DND-41 (cell line): ENCODE data around the gene KRT72.

Experiments
- ATAC-seq: fragments of 200-7000 bp; cut with Tn5 transposase; 3 replicates; pipeline ENCODE4 v1.9.1; 2021; ENCODE audit warnings: low read depth; ENCODE audit not compliant: insufficient read depth
- DNase-seq: peaks from one replicate; pipeline ENCODE4 v3.0.0-alpha.2; 2020
- H2AFZ ChIP-seq: 2 replicates; pipeline ENCODE4 v1.6.0; 2012; ENCODE audit warnings: low read depth, low read length
- H3K27ac ChIP-seq: 2 replicates; pipeline ENCODE4 v1.5.1; 2012; ENCODE audit warnings: low read length, inconsistent platforms
- H3K27me3 ChIP-seq: fragments of 200-600 bp; sonication (generic); 2 replicates; pipeline ENCODE4 v1.6.0; 2012; ENCODE audit warnings: low read length, mild to moderate bottlenecking, inconsistent platforms; ENCODE audit not compliant: insufficient read depth, poor library complexity
- H3K36me3 ChIP-seq: 2 replicates; pipeline ENCODE4 v1.5.1; 2012; ENCODE audit warnings: low read length, inconsistent platforms; ENCODE audit not compliant: insufficient read depth
- H3K4me1 ChIP-seq: 2 replicates; pipeline ENCODE4 v1.5.1; 2012; ENCODE audit warnings: mild to moderate bottlenecking, low read length; ENCODE audit not compliant: insufficient read depth
- H3K4me2 ChIP-seq: 2 replicates; pipeline ENCODE4 v1.6.0; 2012; ENCODE audit warnings: mild to moderate bottlenecking, moderate library complexity, low read length, inconsistent platforms; ENCODE audit not compliant: insufficient read depth
- H3K4me3 ChIP-seq, 2 experiments: fragments of 200-600 bp in 1 of 2; shearing (Covaris generic) in 1 of 2; 2 replicates each; pipeline ENCODE4 v1.5.1; 2012 to 2016; ENCODE audit warnings: inconsistent platforms in 2 of 2, low read length in 2 of 2, mild to moderate bottlenecking in 2 of 2, low read depth in 1 of 2, moderate library complexity in 1 of 2
- H3K79me2 ChIP-seq: 2 replicates; pipeline ENCODE4 v1.6.0; 2012; ENCODE audit warnings: low read length, inconsistent platforms; ENCODE audit not compliant: insufficient read depth
- H3K9ac ChIP-seq: 2 replicates; pipeline ENCODE4 v1.6.0; 2012; ENCODE audit warnings: low read depth, mild to moderate bottlenecking, inconsistent platforms, low read length, moderate library complexity
- H3K9me3 ChIP-seq: 2 replicates; pipeline ENCODE4 v1.5.1; 2012; ENCODE audit warnings: low read length, moderate library complexity, mild to moderate bottlenecking, inconsistent platforms; ENCODE audit not compliant: insufficient read depth, severe bottlenecking
- H4K20me1 ChIP-seq: 2 replicates; pipeline ENCODE4 v1.6.0; 2012; ENCODE audit warnings: low read length; ENCODE audit not compliant: insufficient read depth
- EZH2 ChIP-seq: IDR thresholded peaks from 3 replicates; pipeline ENCODE4 v1.6.1; 2012; ENCODE audit warnings: borderline replicate concordance, low read depth, mild to moderate bottlenecking, moderate library complexity, low read length, inconsistent platforms; ENCODE audit not compliant: severe bottlenecking
- TF ChIP-seq, protein P1 (sequence below): IDR thresholded peaks from 2 replicates; pipeline ENCODE4 v1.5.1; 2012; ENCODE audit warnings: borderline replicate concordance, low read length, moderate library complexity, mild to moderate bottlenecking; ENCODE audit not compliant: poor library complexity, severe bottlenecking; ENCODE audit errors: extremely low read depth

KRT72 gene

DNA sequence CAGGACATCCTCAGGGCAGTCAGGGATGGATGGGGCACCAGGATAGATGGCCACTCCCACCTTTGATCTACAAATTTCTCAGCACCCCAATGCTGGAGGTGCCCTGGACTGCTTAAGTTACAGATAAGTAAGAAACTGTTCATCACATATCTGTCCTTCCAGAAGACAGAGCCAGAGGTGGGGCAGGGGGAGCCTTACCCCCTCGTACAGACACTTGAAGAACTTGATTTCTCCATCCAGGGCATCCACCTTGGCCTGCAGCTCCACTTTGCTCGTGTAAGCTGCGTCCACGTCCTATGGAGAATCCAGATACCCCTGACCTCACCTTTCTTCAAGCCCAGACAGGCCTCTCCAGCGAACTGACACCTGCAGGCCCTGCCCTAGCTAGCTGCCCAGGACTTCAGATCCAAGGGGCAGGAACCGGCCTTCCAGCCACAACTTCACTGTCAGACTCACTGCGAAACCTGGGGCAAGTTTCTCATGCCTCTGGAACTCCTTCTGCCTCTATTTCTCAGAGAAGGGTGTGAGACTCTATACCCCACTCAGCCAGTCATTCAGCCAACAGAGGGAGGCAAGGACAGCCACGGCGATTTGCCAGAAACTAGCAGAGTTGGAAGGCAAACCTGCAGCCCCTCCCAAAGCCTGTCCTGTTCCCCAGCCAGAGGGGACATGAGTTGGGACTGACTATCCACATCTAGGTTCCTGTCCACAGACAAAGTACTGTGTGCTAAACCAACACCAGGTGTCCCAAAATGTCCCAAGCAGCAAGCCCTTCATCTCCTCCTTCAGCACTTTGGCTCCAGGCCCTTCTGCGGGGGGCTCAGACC is 13.3 kb upstream of the KRT72 start:
- ATAC-seq = no peak
- Histone ChIP-seq H3K36me3 (no peaks in the 10 kb centered on the region), H2AFZ (no peak overlapping the region), H3K79me2 (no peaks in the 10 kb centered on the region), H3K4me2 (no peak overlapping the region), H3K4me1 (no peaks in the 10 kb centered on the region), H3K27ac (no peak overlapping the region), H3K9ac (no peak overlapping the region), H4K20me1 (no peaks in the 10 kb centered on the region; the same call in 1 of the 2 replicates), H3K9me3 (no peaks in the 10 kb centered on the region), H3K4me3 (no peak overlapping the region), H3K27me3 (peaks cover 13% of the 10 kb centered on the region)
- DNase-seq = no peak
- TF ChIP-seq, protein P1, sequence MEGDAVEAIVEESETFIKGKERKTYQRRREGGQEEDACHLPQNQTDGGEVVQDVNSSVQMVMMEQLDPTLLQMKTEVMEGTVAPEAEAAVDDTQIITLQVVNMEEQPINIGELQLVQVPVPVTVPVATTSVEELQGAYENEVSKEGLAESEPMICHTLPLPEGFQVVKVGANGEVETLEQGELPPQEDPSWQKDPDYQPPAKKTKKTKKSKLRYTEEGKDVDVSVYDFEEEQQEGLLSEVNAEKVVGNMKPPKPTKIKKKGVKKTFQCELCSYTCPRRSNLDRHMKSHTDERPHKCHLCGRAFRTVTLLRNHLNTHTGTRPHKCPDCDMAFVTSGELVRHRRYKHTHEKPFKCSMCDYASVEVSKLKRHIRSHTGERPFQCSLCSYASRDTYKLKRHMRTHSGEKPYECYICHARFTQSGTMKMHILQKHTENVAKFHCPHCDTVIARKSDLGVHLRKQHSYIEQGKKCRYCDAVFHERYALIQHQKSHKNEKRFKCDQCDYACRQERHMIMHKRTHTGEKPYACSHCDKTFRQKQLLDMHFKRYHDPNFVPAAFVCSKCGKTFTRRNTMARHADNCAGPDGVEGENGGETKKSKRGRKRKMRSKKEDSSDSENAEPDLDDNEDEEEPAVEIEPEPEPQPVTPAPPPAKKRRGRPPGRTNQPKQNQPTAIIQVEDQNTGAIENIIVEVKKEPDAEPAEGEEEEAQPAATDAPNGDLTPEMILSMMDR = no peak
- no peak for TF ChIP-seq EZH2

DNA sequence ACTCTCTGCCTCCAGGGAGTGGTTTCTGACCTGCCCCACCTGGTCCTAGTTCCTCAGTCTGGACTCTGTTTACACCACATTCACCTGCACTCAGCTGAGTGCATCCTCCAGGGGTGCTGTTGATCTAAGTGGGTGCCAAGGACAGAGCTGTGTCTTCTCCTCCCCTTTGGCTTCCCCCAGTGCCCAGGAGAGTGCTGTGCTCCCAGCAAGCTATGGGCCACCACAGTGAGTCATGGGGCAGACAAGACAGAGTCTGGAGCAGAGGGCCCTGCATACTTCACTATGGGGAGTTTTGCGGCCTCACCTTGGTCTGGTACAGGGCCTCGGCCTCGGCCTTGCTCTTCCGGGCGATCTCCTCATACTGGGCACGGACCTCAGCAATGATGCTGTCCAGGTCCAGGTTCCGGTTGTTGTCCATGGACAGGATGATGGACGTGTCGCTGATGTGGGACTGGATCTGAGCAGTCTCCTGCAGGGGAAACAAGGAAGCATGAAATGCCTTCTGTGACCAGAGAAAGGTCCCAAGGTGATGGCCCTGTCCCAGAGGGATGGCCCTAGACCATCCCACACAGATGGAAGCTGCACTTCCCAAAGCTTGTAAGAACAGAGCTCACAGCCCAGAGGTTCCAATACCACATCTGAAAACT is 12.2 kb upstream of the KRT72 start:
- Histone ChIP-seq H3K4me3 (no peak overlapping the region), H3K36me3 (no peaks in the 10 kb centered on the region), H3K4me2 (no peak overlapping the region), H3K27ac (no peak overlapping the region), H3K79me2 (no peaks in the 10 kb centered on the region), H3K27me3 (peaks cover 20% of the 10 kb centered on the region), H2AFZ (no peak overlapping the region), H4K20me1 (no peaks in the 10 kb centered on the region; the same call in 1 of the 2 replicates), H3K9me3 (no peaks in the 10 kb centered on the region), H3K4me1 (no peaks in the 10 kb centered on the region), H3K9ac (no peak overlapping the region)
- TF ChIP-seq, protein P1 = no peak
- TF ChIP-seq EZH2 = no peak
- DNase-seq (no peak), ATAC-seq (no peak)

DNA sequence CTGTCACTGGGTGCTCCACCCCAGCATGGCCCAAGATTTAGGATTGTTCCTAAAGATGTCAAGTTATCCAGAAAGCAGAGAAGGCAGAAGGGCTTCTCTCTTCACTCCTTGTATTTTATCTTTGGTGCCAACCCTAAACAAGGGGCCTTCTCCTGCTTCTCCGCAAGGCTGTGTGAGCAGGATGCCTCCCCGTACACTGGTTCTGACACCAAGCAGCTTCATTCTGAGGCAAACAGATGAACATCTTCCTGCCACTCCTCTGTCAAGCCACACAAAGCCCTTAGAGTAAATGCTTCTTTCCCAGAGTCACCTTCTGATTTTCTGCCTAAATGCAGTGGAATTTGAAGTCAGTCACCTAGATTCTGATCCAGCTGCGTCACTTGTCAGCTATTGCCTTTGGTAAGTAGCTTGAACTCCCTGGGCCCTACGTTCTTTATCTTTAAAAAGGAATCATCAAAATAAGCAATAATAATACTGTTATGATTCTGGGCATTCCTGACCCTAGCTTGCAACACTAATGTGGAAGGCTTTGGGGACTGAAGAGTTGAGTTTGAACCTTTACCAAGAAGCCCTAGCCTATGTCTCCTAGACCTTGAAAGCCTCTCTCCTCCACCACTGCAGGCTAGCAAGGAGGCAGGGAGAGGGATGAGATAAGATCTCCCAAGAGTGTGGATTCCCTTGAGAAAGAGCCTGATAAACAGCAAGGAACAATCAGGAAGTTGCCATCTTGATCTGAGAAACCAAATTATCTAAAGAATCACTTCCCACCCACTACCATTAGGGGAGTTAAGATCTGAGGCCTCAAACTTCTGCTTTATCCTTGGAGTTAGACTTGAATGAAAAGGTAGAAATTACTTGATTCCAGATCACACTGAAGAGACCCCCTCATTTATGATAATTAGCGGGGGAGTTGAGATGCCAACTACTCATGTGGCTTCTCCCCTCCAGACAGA is 11.4 kb upstream of the KRT72 start:
- ATAC-seq (no peak), DNase-seq (no peak)
- Histone ChIP-seq H3K36me3 (no peaks in the 10 kb centered on the region), H3K9me3 (no peaks in the 10 kb centered on the region), H3K79me2 (no peaks in the 10 kb centered on the region), H3K27ac (no peak overlapping the region), H3K27me3 (peaks cover 28% of the 10 kb centered on the region), H3K4me1 (no peaks in the 10 kb centered on the region), H4K20me1 (peaks cover 3% of the 10 kb centered on the region; the same call in 1 of the 2 replicates), H3K4me2 (no peak overlapping the region), H3K4me3 (no peak overlapping the region), H2AFZ (no peak overlapping the region), H3K9ac (no peak overlapping the region)
- TF ChIP-seq EZH2 = no peak
- TF ChIP-seq, protein P1 = no peak
